BE2C (cell line): ENCODE results near the gene KCNG4.

Experiments
- DNase-seq: peaks from one replicate; pipeline ENCODE4 v3.0.0-alpha.2; 2020
- H3K27me3 ChIP-seq: fragments of 250-450 bp; sonication (Bioruptor Pico); 2 replicates; pipeline ENCODE4 v1.5.1; 2020; ENCODE audit warnings: mild to moderate bottlenecking
- H3K36me3 ChIP-seq: fragments of 250-450 bp; sonication (Bioruptor Pico); 2 replicates; pipeline ENCODE4 v1.5.1; 2020; ENCODE audit warnings: mild to moderate bottlenecking
- H3K4me1 ChIP-seq: fragments of 250-450 bp; sonication (Bioruptor Pico); 2 replicates; pipeline ENCODE4 v1.5.1; 2020
- H3K4me3 ChIP-seq: 2 replicates; pipeline ENCODE4 v1.5.1; 2011; ENCODE audit warnings: low read depth, low read length
- H3K9me3 ChIP-seq: fragments of 250-450 bp; sonication (Bioruptor Pico); 2 replicates; pipeline ENCODE4 v1.5.1; 2020
- CTCF ChIP-seq: IDR thresholded peaks from 2 replicates; pipeline ENCODE4 v1.5.1; 2012; ENCODE audit warnings: mild to moderate bottlenecking, low read depth, low read length

KCNG4 gene

GRCh38 chr16:84228256-84228838 lies 11.5 kb downstream of the KCNG4 start:
- no peaks in the 10 kb centered on the region for H3K36me3 ChIP-seq
- H3K4me3 ChIP-seq = no peak overlapping the region
- peak; percentile 78 for DNase-seq
- no peaks in the 10 kb centered on the region for H3K27me3 ChIP-seq
- TF ChIP-seq CTCF = no peak
- peaks cover 11% of the 10 kb centered on the region for H3K4me1 ChIP-seq
- no peaks in the 10 kb centered on the region for H3K9me3 ChIP-seq

GRCh38 chr16:84227548-84227947 lies 12.3 kb downstream of the KCNG4 start:
- no peaks in the 10 kb centered on the region for H3K36me3 ChIP-seq
- H3K9me3 ChIP-seq = no peaks in the 10 kb centered on the region
- H3K4me3 ChIP-seq = no peak overlapping the region
- peaks cover 11% of the 10 kb centered on the region for H3K4me1 ChIP-seq
- H3K27me3 ChIP-seq = no peaks in the 10 kb centered on the region
- TF ChIP-seq CTCF = no peak
- no peak for DNase-seq

DNA sequence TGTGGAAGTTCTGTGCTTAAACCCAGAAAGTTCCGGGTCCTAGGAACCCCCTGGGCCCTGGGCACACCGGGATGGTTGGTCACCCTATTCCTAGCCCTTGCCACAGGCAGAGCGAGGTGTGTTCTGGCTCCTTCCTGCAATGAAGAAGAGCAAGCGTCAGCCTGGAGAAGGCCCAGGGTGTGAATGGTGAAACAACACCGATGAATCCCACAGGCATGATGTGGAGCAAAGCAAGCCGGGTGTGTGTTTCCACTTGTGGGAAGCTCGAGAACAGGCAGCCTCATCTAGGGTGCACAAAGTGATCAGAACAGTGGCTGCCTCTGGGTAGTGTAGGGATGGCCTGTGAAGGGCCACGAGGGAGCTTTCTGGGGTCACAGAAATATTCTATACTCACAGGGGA lies 13.8 kb downstream of the KCNG4 start:
- Histone ChIP-seq H3K9me3 (no peaks in the 10 kb centered on the region), H3K4me3 (no peak overlapping the region), H3K27me3 (no peaks in the 10 kb centered on the region), H3K4me1 (peaks cover 11% of the 10 kb centered on the region), H3K36me3 (no peaks in the 10 kb centered on the region)
- TF ChIP-seq CTCF = no peak
- DNase-seq = no peak

- no peaks in the 10 kb centered on the region for H3K27me3 ChIP-seq
- no peak for DNase-seq
These were observed 14.2 kb downstream of the KCNG4 start for GRCh38 chr16:84225571-84225970.

GRCh38 chr16:84225126-84225525 lies 14.7 kb downstream of the KCNG4 start:
- Histone ChIP-seq H3K4me3 (no peak overlapping the region), H3K4me1 (peaks cover 11% of the 10 kb centered on the region), H3K27me3 (no peaks in the 10 kb centered on the region), H3K9me3 (no peaks in the 10 kb centered on the region), H3K36me3 (no peaks in the 10 kb centered on the region)
- DNase-seq = no peak
- TF ChIP-seq CTCF = no peak

More at GRCh38 chr16:84225571-84225970, 14.2 kb downstream of the KCNG4 start:
- Histone ChIP-seq H3K9me3 (no peaks in the 10 kb centered on the region), H3K36me3 (no peaks in the 10 kb centered on the region), H3K4me1 (peaks cover 11% of the 10 kb centered on the region), H3K4me3 (no peak overlapping the region)
- no peak for TF ChIP-seq CTCF

- no peak for DNase-seq
- no peak for TF ChIP-seq CTCF
- H3K9me3 ChIP-seq = no peaks in the 10 kb centered on the region
- no peak overlapping the region for H3K4me3 ChIP-seq
- no peaks in the 10 kb centered on the region for H3K27me3 ChIP-seq
- H3K36me3 ChIP-seq = no peaks in the 10 kb centered on the region
- H3K4me1 ChIP-seq = peaks cover 11% of the 10 kb centered on the region
These were observed 15.3 kb downstream of the KCNG4 start for GRCh38 chr16:84224554-84224953.
